ENCODE results near the gene HNRNPK. TPM values are rescaled to one million over a fixed set of nuclear protein-coding genes. Genes with fewer than 3 reads are reported as not detected.

HNRNPK gene
- 748 and 752 TPM in 2 replicates for total RNA-seq

- intact Hi-C loops (cut with micrococcal nuclease) = loop anchor here (1.0 to 10.0 kb wide), 9 partner anchors 22 to 1965 kb away; partner anchors contain the start of genes AGTPBP1, IDNK, KIF27 and NAA35
Observed at GRCh38 chr9:83979812-83980394, at the start of gene HNRNPK. HNRNPK (minus strand) TSS chr9:83980215; CDS start chr9:83978252, 1,963 bp downstream.

DNA sequence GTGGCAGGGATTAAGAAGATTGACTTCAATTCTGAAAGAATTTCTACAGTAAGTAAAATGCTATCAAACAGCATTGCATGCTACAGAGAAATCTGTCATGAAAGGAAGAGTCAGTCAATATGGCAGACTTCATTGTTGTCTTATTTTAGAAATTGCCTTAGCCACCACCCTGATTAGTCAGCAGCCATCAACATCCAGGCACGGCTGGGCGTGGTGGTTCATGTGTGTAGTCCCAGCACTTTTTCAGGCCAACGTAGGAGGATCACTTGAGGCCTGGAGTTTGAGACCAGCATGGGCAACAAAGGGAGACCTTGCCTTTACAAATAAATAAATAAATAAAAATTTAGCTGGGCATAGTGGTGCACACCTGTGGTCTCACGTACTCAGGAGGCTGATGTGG, 47.2 kb upstream of the HNRNPK start:
- intact Hi-C loops (cut with micrococcal nuclease) = no loop called here

DNA sequence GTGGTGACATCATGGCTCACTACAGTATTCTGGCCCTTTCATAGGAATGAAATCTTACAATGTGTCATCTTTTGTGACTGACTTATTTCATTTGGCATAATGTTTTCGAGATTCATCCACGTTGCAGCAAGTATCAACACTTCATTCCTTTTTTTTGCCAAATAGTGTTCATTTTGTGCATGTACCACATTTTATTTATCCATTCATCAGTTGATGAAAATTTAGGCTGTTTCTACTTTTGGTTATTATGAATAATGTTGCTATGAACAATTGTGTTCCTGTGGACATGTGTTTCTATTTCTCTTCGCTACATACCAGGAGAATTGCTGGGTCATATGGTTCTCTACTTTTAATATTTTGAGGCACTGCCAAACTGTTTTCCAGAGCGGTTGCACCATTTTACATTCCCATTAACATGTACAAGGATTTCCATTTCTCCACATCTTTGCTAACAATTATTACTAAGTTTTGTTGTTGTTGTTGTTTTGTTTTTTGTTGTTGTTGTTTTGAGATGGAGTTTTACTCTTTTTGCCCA, 44.1 kb upstream of the HNRNPK start:
- intact Hi-C loops (cut with micrococcal nuclease) = no loop called here

DNA sequence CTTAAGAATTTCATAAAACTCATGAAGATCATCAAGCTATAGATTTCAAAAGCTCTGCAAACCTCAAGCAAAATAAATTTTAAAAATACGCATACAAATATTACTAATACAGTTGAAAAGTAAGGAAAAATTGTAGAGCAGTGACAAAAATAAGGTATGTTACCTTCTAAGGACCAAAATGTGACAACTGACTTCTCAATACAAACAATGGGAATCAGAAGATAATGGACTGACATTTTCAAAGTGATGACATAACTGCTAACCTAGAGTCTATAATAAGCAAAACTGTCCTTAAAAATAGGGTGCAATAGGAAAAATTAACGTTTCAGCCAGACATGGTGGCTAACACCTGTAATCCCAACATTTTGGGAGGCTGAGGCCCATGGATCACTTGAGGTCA, 27.6 kb upstream of the HNRNPK start:
- intact Hi-C loops (cut with micrococcal nuclease) = no loop called here

- intact Hi-C loops (cut with micrococcal nuclease) = no loop called here
Observed at GRCh38 chr9:84003246-84003645, 23.2 kb upstream of the HNRNPK start.

DNA sequence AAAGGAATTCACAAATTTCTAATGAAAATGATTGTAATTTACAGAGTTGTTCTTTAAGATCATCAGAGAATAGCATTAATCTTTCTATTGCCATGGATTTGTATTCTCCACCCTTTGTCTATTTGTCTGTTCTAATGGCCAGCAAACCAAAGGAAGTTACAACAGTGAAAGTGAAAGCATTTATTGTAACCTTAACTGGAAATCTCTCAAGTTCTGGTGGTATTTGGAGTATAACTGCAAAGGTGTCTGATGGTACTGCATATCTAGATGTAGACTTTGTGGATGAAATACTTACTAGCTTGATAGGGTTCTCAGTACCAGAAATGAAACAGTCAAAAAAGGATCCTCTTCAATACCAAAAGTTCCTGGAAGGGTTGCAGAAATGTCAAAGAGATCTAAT, 22.3 kb upstream of the HNRNPK start:
- intact Hi-C loops (cut with micrococcal nuclease) = loop anchor here (1.0 kb wide), 1 partner anchor 22 kb away; the partner anchor contains the start of genes HNRNPK and RMI1

- intact Hi-C loops (cut with micrococcal nuclease) = loop anchor here (1.0 kb wide), 1 partner anchor 21 kb away; the partner anchor contains the start of genes HNRNPK and RMI1
Observed at GRCh38 chr9:84001621-84002020, 21.6 kb upstream of the HNRNPK start.

DNA sequence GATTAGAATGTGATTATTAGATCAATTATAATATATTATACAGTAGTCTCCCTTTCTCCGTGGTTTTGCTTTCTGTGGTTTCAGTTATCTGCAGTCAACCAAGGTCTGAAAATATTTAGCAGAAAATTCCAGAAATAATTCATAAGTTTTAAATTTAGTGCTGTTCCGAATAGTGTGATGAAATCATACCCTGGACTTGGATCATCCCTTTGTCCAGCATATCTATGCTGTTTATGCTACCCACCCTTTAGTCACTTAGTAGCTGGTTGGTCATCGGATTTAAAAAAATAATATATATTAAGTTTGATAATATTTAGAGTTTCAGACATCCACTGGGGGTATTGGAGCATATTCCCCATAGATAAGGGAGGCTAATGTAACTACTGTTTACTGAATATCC, 20.2 kb upstream of the HNRNPK start:
- intact Hi-C loops (cut with micrococcal nuclease) = no loop called here

DNA sequence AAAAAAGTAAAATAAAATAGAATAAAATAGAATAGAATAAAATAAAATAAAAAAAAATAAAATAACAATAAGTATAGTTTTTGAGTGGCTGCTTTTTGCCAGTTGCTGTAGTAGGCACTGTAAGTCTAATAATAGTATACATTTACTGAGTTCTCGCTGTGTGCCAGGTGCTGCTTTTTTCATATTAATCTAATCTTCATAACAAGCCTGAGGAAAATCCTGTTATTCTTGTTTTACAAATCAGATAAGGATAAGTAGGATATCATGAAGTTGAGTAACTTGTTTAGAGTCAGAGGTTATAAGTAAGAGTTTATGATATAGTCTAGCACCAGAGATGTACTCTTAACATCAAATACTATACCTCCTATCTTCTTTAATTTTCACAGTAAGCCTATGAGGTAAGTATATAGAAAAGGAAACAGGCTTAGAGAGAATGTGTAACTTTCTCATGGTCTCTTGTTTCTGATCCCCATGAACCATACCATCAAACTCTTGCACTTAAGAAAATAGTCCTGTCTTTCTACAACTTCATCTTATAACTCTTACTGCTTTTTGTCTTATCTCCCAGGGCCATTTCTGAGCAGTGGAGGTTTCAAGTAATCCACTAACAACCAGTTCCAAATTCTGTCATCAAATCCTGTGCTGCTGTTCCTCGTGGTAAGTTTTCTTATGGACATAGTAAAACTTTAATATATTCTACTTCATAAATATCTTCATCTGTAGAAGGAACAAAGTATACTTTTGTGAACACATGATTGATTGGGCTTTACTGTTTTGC, 19.3 kb upstream of the HNRNPK start:
- intact Hi-C loops (cut with micrococcal nuclease) = no loop called here

DNA sequence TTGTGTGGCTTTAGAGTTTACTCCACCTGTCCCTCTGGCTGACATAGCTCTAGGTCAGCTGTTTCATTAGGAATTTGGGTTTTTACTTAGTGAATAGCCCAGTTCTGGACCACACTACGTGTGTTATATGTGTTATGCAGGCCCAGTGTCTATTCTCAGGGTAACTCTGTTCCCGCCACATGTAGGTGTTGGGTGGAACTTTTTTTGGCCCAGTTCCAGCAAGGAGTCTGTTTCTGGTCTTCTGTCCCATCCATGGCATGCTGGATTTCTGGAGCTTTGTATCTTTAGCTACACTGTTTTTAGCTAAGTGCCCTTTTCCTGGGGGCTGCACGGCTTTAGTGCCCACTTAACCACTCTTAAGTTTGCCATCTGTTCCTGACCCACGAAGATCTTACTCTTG, 16.1 kb upstream of the HNRNPK start:
- intact Hi-C loops (cut with micrococcal nuclease) = no loop called here

- intact Hi-C loops (cut with micrococcal nuclease) = no loop called here
Observed at GRCh38 chr9:83992901-83993300, 12.9 kb upstream of the HNRNPK start.

DNA sequence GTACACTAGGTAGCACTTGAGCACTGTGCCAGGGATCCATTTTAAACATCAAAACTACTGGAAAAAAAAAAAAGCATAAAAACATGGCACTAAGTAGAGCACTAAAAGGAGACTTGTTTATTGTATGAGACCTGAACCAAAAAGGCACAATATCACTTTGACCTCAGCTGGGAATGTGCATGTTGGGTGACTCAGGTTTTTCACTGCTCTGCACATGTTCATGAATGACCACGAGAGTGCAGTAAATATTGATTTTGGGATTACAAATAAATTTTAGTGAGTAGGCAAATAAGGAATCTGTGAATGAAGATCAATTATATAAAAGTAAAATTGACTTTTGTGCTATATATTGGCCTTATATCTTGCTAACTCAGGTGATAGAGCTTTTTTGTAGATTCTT, 12.4 kb upstream of the HNRNPK start:
- intact Hi-C loops (cut with micrococcal nuclease) = no loop called here

DNA sequence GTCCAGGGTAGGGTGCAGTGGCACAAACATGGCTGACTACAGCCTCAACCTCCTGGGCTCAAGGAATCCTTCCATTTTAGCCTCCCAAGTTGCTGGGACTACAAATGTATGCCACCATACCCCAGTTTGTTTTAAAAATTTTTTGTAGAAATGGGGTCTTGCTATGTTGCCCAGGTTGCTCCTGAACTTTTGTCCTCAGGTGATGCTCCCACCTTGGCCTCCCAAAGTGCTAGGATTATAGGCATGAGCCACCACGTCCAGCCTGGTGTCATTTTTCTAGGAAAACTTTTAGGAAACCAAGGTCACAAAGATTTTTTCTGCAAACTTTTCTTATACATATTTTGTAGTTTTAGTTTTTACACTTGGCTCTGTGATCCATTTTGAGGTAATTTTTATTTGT, 11.3 kb upstream of the HNRNPK start:
- intact Hi-C loops (cut with micrococcal nuclease) = no loop called here

GRCh38 chr9:83988411-83988810, 8.4 kb upstream of the HNRNPK start:
- intact Hi-C loops (cut with micrococcal nuclease) = loop anchor here (10.0 kb wide), 1 partner anchor 1956 kb away; the partner anchor contains the start of gene NAA35

DNA sequence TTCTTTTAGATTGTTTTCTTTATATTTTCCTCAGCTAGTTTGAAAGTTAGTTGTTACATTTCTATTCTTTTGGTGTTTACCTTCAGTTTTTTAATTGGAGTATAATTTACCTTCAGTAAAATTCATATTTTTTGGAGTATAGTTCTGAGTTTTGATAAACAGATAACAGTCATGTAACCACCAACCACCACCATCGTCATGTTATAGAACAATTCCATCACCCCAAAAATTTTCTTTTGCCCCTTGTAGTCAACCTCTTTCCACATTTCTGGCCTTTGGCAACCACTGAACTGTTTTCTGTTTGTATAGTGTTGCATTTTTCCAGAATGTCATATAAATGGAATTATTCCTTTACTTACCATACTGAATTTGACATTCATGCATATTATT, 7.4 kb upstream of the HNRNPK start:
- intact Hi-C loops (cut with micrococcal nuclease) = loop anchor here (10.0 kb wide), 1 partner anchor 1957 kb away; the partner anchor contains the start of gene NAA35

- intact Hi-C loops (cut with micrococcal nuclease) = loop anchor here (10.0 kb wide), 1 partner anchor 1958 kb away; the partner anchor contains the start of gene NAA35
Observed at GRCh38 chr9:83986765-83987401, 6.9 kb upstream of the HNRNPK start.

DNA sequence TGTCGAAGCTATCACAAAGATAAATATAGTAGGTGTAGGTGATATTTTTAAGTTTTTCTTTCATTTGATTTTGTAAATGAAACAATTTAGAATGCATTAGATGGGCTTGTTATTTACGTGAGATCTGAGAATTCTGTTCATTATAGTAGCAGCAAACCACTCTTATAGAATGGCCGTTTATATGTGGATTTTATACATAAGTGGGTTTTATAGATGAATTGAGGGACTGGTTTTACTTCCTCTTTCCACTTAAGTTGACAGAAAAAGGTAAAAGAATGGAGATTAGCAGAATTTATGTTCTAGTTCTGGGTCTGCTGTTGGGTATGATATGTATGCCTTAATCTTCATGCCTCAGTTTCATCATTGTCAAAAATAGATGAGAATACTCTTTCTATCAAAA, 6.2 kb upstream of the HNRNPK start:
- intact Hi-C loops (cut with micrococcal nuclease) = loop anchor here (10.0 kb wide), 1 partner anchor 1959 kb away; the partner anchor contains the start of gene NAA35

- intact Hi-C loops (cut with micrococcal nuclease) = loop anchor here (2.0 to 10.0 kb wide), 4 partner anchors 191 to 1964 kb away; partner anchors contain the start of genes AGTPBP1, IDNK and NAA35
Observed at GRCh38 chr9:83981126-83981871, 1.3 kb upstream of the HNRNPK start.

- intact Hi-C loops (cut with micrococcal nuclease) = loop anchor here (1.0 to 10.0 kb wide), 8 partner anchors 22 to 1964 kb away; partner anchors contain the start of genes AGTPBP1, IDNK, KIF27 and NAA35
Observed at GRCh38 chr9:83980395-83981125, 545 bp upstream of the HNRNPK start, which contains the start of gene RMI1. RMI1 (plus strand) TSS chr9:83980805; CDS start chr9:84000987, 20,182 bp downstream.
